PC-3 (cell line): Measurements from ENCODE around the gene ALPG.
"Not testable (repeated sequence)": the region's sequence is repeated elsewhere in the genome, so short reads cannot be mapped to it uniquely, and the experiment has no call there.

Experiments used
- EZH2 ChIP-seq: fragments of 300-600 bp; sonication (generic); IDR thresholded peaks from one replicate; pipeline ENCODE4 v1.6.1; 2017; ENCODE audit warnings: antibody characterized with exemption, mild to moderate bottlenecking, low read length; ENCODE audit not compliant: unreplicated experiment
- EZH2phosphoT487 ChIP-seq: fragments of 300-600 bp; sonication (generic); IDR thresholded peaks from 2 replicates; pipeline ENCODE4 v1.6.1; 2018; ENCODE audit warnings: mild to moderate bottlenecking, antibody characterized with exemption, low read length, borderline replicate concordance
- TF ChIP-seq, protein P1 (sequence below): fragments of 300-600 bp; sonication (generic); conservative IDR thresholded peaks from 2 replicates; pipeline ENCODE4 v1.5.1; 2017; ENCODE audit warnings: antibody characterized with exemption, low read depth, mild to moderate bottlenecking, low read length

DNA sequence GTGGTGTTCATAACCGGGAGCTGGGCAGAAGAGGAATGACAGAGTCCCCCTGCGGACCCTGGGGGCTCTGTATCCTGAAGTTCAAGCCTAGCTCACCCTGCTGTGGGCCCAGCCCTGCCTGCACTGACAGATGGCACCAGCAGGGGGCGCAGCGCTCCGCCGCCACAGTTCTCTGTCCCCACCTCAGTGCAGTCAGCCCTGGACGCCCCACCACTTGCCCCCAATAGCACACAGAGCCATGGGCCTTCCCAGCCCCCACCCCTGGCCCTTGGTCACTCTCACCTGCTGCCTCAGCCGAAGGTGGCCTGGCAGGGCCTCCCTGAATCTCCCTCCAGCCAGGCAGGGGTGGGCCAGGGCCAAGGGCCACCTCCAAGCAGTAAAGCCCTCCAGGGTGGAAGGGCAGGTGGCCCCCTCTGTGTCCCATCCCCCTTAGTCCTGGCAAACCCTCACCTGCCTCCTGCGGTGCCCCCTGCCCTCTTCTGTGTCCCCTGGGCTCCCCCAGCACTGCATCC is 39.7 kb downstream of the ALPG start:
- TF ChIP-seq, protein P1, sequence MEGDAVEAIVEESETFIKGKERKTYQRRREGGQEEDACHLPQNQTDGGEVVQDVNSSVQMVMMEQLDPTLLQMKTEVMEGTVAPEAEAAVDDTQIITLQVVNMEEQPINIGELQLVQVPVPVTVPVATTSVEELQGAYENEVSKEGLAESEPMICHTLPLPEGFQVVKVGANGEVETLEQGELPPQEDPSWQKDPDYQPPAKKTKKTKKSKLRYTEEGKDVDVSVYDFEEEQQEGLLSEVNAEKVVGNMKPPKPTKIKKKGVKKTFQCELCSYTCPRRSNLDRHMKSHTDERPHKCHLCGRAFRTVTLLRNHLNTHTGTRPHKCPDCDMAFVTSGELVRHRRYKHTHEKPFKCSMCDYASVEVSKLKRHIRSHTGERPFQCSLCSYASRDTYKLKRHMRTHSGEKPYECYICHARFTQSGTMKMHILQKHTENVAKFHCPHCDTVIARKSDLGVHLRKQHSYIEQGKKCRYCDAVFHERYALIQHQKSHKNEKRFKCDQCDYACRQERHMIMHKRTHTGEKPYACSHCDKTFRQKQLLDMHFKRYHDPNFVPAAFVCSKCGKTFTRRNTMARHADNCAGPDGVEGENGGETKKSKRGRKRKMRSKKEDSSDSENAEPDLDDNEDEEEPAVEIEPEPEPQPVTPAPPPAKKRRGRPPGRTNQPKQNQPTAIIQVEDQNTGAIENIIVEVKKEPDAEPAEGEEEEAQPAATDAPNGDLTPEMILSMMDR = not testable (repeated sequence)
- not testable (repeated sequence) for TF ChIP-seq EZH2, EZH2phosphoT487
